GM21515 (cell line): ENCODE data around the gene BSG.
"Not testable (repeated sequence)": the region's sequence is repeated elsewhere in the genome, so short reads cannot be mapped to it uniquely, and the experiment has no call there.

Source experiments
- ATAC-seq: cut with Tn5 transposase; IDR thresholded peaks from one replicate; pipeline ENCODE4 v1.9.1; 2021; ENCODE audit not compliant: unreplicated experiment

Gene BSG

GRCh38 chr19:617551-618246 is 45.3 kb downstream of the BSG start:
- no peak for ATAC-seq

GRCh38 chr19:618247-618619 is 45.8 kb downstream of the BSG start:
- ATAC-seq, result no peak

- no peak for ATAC-seq
Measured at GRCh38 chr19:618674-619285, 46.4 kb downstream of the BSG start.

GRCh38 chr19:619286-620002 is 47.0 kb downstream of the BSG start:
- ATAC-seq, result no peak

- ATAC-seq, result no peak
Measured at GRCh38 chr19:620166-620862, 47.9 kb downstream of the BSG start.

- ATAC-seq, result not testable (repeated sequence)
Measured at GRCh38 chr19:621191-621590, 48.8 kb downstream of the BSG start.

GRCh38 chr19:621819-622218 is 49.4 kb downstream of the BSG start:
- ATAC-seq, result no peak

GRCh38 chr19:622666-623065 is 50.3 kb downstream of the BSG start:
- ATAC-seq, result no peak

GRCh38 chr19:623175-623916 is 51.0 kb downstream of the BSG start:
- no peak for ATAC-seq

- ATAC-seq, result no peak
Measured at GRCh38 chr19:623974-624373, 51.6 kb downstream of the BSG start.

GRCh38 chr19:624433-625109 is 52.2 kb downstream of the BSG start:
- ATAC-seq, result no peak

- ATAC-seq, result no peak
Measured at GRCh38 chr19:625257-625656, 52.9 kb downstream of the BSG start.

- not testable (repeated sequence) for ATAC-seq
Measured at GRCh38 chr19:626566-626965, 54.2 kb downstream of the BSG start.

GRCh38 chr19:628168-628567 is 55.8 kb downstream of the BSG start:
- no peak for ATAC-seq

- ATAC-seq, result not testable (repeated sequence)
Measured at GRCh38 chr19:629515-629914, 57.1 kb downstream of the BSG start.

- no peak for ATAC-seq
Measured at GRCh38 chr19:629961-630714, 57.7 kb downstream of the BSG start.

- peak; percentile 17 for ATAC-seq
Measured at GRCh38 chr19:632579-633067, 60.2 kb downstream of the BSG start.
